GM12874 (cell line): ENCODE data around the gene GARRE1.

Source experiments
- TF ChIP-seq, protein P1 (sequence below): IDR thresholded peaks from 2 replicates; pipeline ENCODE4 v1.5.1; 2011; ENCODE audit warnings: low read depth, mild to moderate bottlenecking, control low read depth, low read length, moderate library complexity; ENCODE audit not compliant: insufficient read depth

Gene GARRE1

GRCh38 chr19:34278783-34279182, 24.4 kb downstream of the GARRE1 start:
- TF ChIP-seq, protein P1, sequence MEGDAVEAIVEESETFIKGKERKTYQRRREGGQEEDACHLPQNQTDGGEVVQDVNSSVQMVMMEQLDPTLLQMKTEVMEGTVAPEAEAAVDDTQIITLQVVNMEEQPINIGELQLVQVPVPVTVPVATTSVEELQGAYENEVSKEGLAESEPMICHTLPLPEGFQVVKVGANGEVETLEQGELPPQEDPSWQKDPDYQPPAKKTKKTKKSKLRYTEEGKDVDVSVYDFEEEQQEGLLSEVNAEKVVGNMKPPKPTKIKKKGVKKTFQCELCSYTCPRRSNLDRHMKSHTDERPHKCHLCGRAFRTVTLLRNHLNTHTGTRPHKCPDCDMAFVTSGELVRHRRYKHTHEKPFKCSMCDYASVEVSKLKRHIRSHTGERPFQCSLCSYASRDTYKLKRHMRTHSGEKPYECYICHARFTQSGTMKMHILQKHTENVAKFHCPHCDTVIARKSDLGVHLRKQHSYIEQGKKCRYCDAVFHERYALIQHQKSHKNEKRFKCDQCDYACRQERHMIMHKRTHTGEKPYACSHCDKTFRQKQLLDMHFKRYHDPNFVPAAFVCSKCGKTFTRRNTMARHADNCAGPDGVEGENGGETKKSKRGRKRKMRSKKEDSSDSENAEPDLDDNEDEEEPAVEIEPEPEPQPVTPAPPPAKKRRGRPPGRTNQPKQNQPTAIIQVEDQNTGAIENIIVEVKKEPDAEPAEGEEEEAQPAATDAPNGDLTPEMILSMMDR = no peak

DNA sequence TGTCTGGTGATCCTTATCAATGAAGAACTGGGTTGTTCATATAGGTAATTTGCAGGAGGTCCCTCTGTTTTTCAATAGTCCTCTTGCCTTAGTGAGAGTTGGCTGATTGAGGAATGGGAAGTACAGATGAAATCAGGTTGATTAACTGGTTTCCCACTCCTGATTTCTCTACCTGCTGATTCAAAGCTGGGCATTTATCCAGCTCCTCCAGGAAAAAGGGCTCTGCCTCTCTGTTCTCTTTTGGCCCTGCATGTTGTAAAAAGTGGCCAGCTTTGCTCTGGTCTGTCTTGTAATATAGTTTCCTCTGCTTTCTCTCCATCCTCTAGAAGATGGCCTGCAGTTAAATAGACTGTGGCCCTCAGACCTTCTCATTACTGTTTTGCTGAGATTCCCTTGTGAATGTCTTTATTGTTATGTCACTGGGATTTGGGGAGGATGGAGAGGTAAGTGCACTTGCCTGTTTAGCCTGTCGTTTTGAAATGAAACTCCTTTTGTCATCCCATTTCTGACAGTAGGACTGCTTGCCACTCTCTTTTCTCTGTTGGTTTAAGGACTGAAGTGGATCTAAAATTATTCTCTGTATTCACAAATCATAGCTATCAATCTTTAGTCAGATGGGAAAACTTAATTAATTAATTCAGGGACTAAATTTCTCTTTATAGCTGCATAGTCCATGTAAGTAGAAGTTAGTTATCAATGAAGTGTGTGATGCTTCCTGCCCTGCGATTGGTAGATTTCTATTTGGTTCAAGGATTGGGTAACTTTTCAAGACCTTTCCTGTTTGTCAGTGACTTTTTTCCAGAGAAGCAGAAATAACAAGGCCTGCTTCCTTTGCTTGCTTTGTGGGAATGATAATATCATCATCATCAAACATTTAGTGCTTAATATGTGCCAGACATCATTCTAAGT, 28.5 kb downstream of the GARRE1 start:
- TF ChIP-seq, protein P1 = no peak

GRCh38 chr19:34284505-34284904, 30.2 kb downstream of the GARRE1 start:
- TF ChIP-seq, protein P1 = no peak

DNA sequence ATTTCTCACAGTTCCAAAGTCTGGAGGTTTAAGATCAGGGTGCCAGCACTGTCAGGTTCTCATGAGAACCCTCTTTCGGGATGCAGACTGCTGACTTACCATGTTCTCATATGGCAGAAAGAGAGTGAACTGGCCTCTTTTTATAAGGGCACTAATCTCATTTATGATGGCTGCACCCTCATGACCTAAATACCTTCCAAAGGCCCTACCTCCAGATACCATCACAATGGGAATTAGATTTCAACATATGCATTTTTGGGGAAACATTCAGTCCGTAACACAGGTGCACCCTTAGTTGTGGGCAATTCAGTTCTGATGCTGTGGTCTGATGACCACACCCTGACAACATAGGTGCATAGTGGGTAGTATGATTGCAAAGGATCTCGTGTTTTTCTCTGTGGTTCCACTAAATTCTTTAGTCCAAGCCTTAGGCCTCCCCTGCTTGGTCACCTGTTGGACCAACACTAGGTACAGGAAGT, 33.3 kb downstream of the GARRE1 start:
- TF ChIP-seq, protein P1 = no peak

- TF ChIP-seq, protein P1 = no peak
Observed at GRCh38 chr19:34288381-34288780, 34.0 kb downstream of the GARRE1 start.

- TF ChIP-seq, protein P1 = no peak
Observed at GRCh38 chr19:34291235-34291634, 36.9 kb downstream of the GARRE1 start.

DNA sequence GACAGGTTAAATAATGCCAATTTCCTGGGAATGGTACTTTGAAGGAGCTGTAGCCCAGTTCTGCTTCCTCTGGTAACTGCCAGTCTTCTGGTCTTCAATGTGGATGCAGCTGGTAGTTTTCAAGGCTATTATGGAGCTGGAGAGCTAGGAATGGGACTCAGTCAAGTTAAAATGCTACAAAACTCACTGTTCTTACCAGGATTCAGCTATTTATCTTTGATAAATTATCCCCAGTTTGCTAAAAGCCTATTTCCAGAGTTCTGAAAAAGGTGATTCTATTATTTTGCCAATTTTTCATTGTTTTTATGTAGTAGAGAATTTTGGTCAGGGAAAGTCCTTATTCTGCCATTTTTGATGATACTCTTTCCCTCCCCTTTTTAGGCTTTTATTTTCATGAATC, 40.7 kb downstream of the GARRE1 start:
- TF ChIP-seq, protein P1 = no peak
